GM21447 (cell line): ENCODE results near the gene CYFIP1.
A peak's percentile ranks its signal among the peaks of the same experiment; 100 is the strongest.
"Not testable (repeated sequence)": the region's sequence is repeated elsewhere in the genome, so short reads cannot be mapped to it uniquely, and the experiment has no call there.

Source experiments
- ATAC-seq: cut with Tn5 transposase; IDR thresholded peaks from one replicate; pipeline ENCODE4 v1.9.1; 2021; ENCODE audit not compliant: unreplicated experiment

CYFIP1 gene

GRCh38 chr15:22980189-22981050 lies at the start of gene CYFIP1:
TSS of gene CYFIP1 (minus strand) at chr15:22980368. CDS start at chr15:22947285, 33,083 bp downstream.
- peak; percentile 52 for ATAC-seq

- ATAC-seq = no peak
These were observed 46.0 kb upstream of the CYFIP1 start for GRCh38 chr15:23026218-23026617.

GRCh38 chr15:23022156-23022555 lies 42.0 kb upstream of the CYFIP1 start:
- no peak for ATAC-seq

- ATAC-seq = no peak
These were observed 34.3 kb upstream of the CYFIP1 start for GRCh38 chr15:23014394-23015000.

- no peak for ATAC-seq
These were observed 33.5 kb upstream of the CYFIP1 start for GRCh38 chr15:23013681-23014080.

- not testable (repeated sequence) for ATAC-seq
These were observed 32.4 kb upstream of the CYFIP1 start for GRCh38 chr15:23012616-23013015.

- ATAC-seq = no peak
These were observed 23.6 kb upstream of the CYFIP1 start for GRCh38 chr15:23003736-23004135.

GRCh38 chr15:23002920-23003319 lies 22.8 kb upstream of the CYFIP1 start:
- ATAC-seq = no peak

GRCh38 chr15:22995795-22996194 lies 15.6 kb upstream of the CYFIP1 start:
- no peak for ATAC-seq

GRCh38 chr15:22992024-22992326 lies 11.8 kb upstream of the CYFIP1 start:
- no peak for ATAC-seq

GRCh38 chr15:22989576-22990477 lies 9.7 kb upstream of the CYFIP1 start:
- no peak for ATAC-seq

GRCh38 chr15:22988811-22989210 lies 8.6 kb upstream of the CYFIP1 start:
- no peak for ATAC-seq

- ATAC-seq = not testable (repeated sequence)
These were observed 1.8 kb upstream of the CYFIP1 start for GRCh38 chr15:22981931-22982330.

GRCh38 chr15:22981051-22981840 lies 1.1 kb upstream of the CYFIP1 start:
- ATAC-seq = no peak

GRCh38 chr15:22979238-22980188 lies 655 bp downstream of the CYFIP1 start:
- ATAC-seq = peak; percentile 53

GRCh38 chr15:22978691-22979237 lies 1.4 kb downstream of the CYFIP1 start:
- peak; percentile 38 for ATAC-seq

- ATAC-seq = no peak
These were observed 5.4 kb downstream of the CYFIP1 start for GRCh38 chr15:22974745-22975144.

- ATAC-seq = no peak
These were observed 6.2 kb downstream of the CYFIP1 start for GRCh38 chr15:22973987-22974386.

- peak; percentile 66 for ATAC-seq
These were observed 6.9 kb downstream of the CYFIP1 start for GRCh38 chr15:22973286-22973685.
